Endothelial cell of umbilical vein (primary cell): ENCODE data around the gene CYB5R4. TPM values are rescaled to one million over a fixed set of nuclear protein-coding genes. Genes with fewer than 3 reads are reported as not detected.

ENCODE experiments used
- BruUV-seq: library from RNA; stranded (reverse); fragments of 400-500 nt; replicated peaks from 2 replicates; lab custom pipeline; 2021; lab: Mats Ljungman, UMichigan
- CTCF ChIA-PET: fragments of 300-600, 350-600 bp; sonication (Branson Sonifier 250); formaldehyde crosslinking; loops from one replicate; lab custom pipeline; 2021; ENCODE audit warnings: antibody characterized with exemption, inconsistent platforms; lab: Charles Lee
- POLR2A ChIA-PET: fragments of 300-600, 350-600 bp; sonication (Branson Sonifier 250); formaldehyde crosslinking; loops from one replicate; lab custom pipeline; 2021; ENCODE audit warnings: antibody characterized with exemption, inconsistent platforms; lab: Charles Lee
- DNase-seq: peaks from one replicate; pipeline ENCODE4 v3.0.0-alpha.2; 2011; ENCODE audit warnings: low read depth, low spot score
- FAIRE-seq: peaks from 2 replicates; lab custom pipeline; 2011; peaks lifted over from hg19 to GRCh38; lab: Jason Lieb, UNC
- H2AFZ ChIP-seq: 2 replicates; pipeline ENCODE4 v1.6.0; 2012; ENCODE audit warnings: low read depth, low read length, control low read depth, inconsistent platforms
- H3K27ac ChIP-seq: 2 replicates; pipeline ENCODE4 v1.5.1; 2011; ENCODE audit warnings: low read depth, mild to moderate bottlenecking, control low read depth, low read length, moderate library complexity; ENCODE audit not compliant: insufficient read depth
- H3K27me3 ChIP-seq, 2 experiments: 2 replicates each; pipeline versions ENCODE4 v1.6.0 to v1.6.1; 2011; ENCODE audit warnings: low read length in 2 of 2, mixed read lengths in 1 of 2; ENCODE audit not compliant: control insufficient read depth in 2 of 2, insufficient read depth in 2 of 2
- H3K36me3 ChIP-seq, 2 experiments: 2 replicates in 1 of 2; 3 replicates in 1 of 2; pipeline ENCODE4 v1.5.1; 2011; ENCODE audit warnings: low read length in 2 of 2, mild to moderate bottlenecking in 1 of 2, moderate library complexity in 1 of 2; ENCODE audit not compliant: control insufficient read depth in 2 of 2, insufficient read depth in 2 of 2; ENCODE audit errors: extremely low read depth in 1 of 2
- H3K4me1 ChIP-seq: 3 replicates; pipeline ENCODE4 v1.5.1; 2011; ENCODE audit warnings: mild to moderate bottlenecking, low read length; ENCODE audit not compliant: control insufficient read depth, insufficient read depth; ENCODE audit errors: extremely low read depth
- H3K4me2 ChIP-seq: 2 replicates; pipeline ENCODE4 v1.6.1; 2011; ENCODE audit warnings: low read length, control low read depth, mixed read lengths; ENCODE audit not compliant: insufficient read depth
- H3K4me3 ChIP-seq, 3 experiments: fragments of 200-600 bp in 1 of 3; sonication (generic), shearing (Covaris generic) in 1 of 3; replicated peaks in 1 of 3; 2 replicates each; pipeline ENCODE4 v1.5.1; 2011 to 2016; ENCODE audit warnings: control low read depth in 3 of 3, low read length in 3 of 3, mild to moderate bottlenecking in 2 of 3, inconsistent platforms in 1 of 3, low read depth in 1 of 3, moderate library complexity in 1 of 3; ENCODE audit not compliant: insufficient read depth in 1 of 3
- H3K79me2 ChIP-seq: 2 replicates; pipeline ENCODE4 v1.6.0; 2012; ENCODE audit warnings: low read length, inconsistent platforms; ENCODE audit not compliant: control insufficient read depth, insufficient read depth
- H3K9ac ChIP-seq: replicated peaks from 2 replicates; pipeline ENCODE3; 2011; ENCODE audit warnings: low read length, control low read depth; ENCODE audit not compliant: insufficient read depth; ENCODE audit errors: extremely low read depth
- H3K9me1 ChIP-seq: replicated peaks from 3 replicates; pipeline ENCODE4 v1.6.0; 2011; ENCODE audit warnings: mild to moderate bottlenecking, low read length; ENCODE audit not compliant: control insufficient read depth, insufficient read depth; ENCODE audit errors: extremely low read depth
- H3K9me3 ChIP-seq: replicated peaks from 2 replicates; pipeline ENCODE4 v1.5.1; 2012; ENCODE audit warnings: low read length, inconsistent platforms; ENCODE audit not compliant: control insufficient read depth, insufficient read depth
- H4K20me1 ChIP-seq: replicated peaks from 2 replicates; pipeline ENCODE3; 2011; ENCODE audit warnings: mild to moderate bottlenecking, low read length; ENCODE audit not compliant: control insufficient read depth, insufficient read depth; ENCODE audit errors: extremely low read depth
- EZH2 ChIP-seq: IDR thresholded peaks from 2 replicates; pipeline ENCODE4 v1.6.1; 2012; ENCODE audit warnings: borderline replicate concordance, low read depth, mild to moderate bottlenecking, moderate library complexity, low read length, inconsistent platforms; ENCODE audit not compliant: severe bottlenecking
- FOS ChIP-seq: IDR thresholded peaks from 2 replicates; pipeline ENCODE4 v1.6.1; 2011; ENCODE audit warnings: mild to moderate bottlenecking, low read length, moderate library complexity, borderline replicate concordance; ENCODE audit not compliant: insufficient read depth
- GATA2 ChIP-seq: IDR thresholded peaks from 2 replicates; pipeline ENCODE4 v1.7.0; 2011; ENCODE audit warnings: low read depth, mild to moderate bottlenecking, moderate library complexity, mixed read lengths, low read length; ENCODE audit not compliant: insufficient read length, insufficient read depth
- JUN ChIP-seq: IDR thresholded peaks from 2 replicates; pipeline ENCODE4 v1.6.1; 2011; ENCODE audit warnings: borderline replicate concordance, low read depth; ENCODE audit not compliant: insufficient read length, insufficient read depth
- POLR2A ChIP-seq: IDR thresholded peaks from 2 replicates; pipeline ENCODE4 v1.6.1; 2012; ENCODE audit warnings: low read depth, mild to moderate bottlenecking, control low read depth, low read length
- POLR2AphosphoS5 ChIP-seq: IDR thresholded peaks from 2 replicates; pipeline ENCODE4 v1.6.1; 2012; ENCODE audit warnings: low read depth, mild to moderate bottlenecking, control low read depth, low read length, moderate library complexity; ENCODE audit not compliant: insufficient read depth
- dilution Hi-C: fragments of 300-500 bp; cut with MboI; formaldehyde crosslinking; loops from one replicate; pipeline ENCODE4 v1.15.0; 2019; ENCODE audit warnings: low sequenced_read_pairs; ENCODE audit not compliant: extremely low pct_ligation_motif_present
- intact Hi-C: fragments of 100-400 bp; cut with micrococcal nuclease; formaldehyde crosslinking; loops from one replicate; pipeline ENCODE4 v1.10.0; 2022
- polyA plus RNA-seq, 4 experiments: library from polyadenylated mRNA; depleted of rRNA in 3 of 4; stranded (reverse) in 3 of 4; unstranded in 1 of 4; fragments of >200 nt; gene quantifications; 2 replicates each; pipeline versions ENCODE4 v1.2.1 to v1.2.3, GENCODE V29; 2011 to 2012; ENCODE audit warnings: missing spikeins in 1 of 4
- total RNA-seq: library from RNA; stranded (reverse); gene quantifications from 2 replicates; pipeline ENCODE4 v1.2.3, GENCODE V29; 2021
- TF ChIP-seq, protein P1 (sequence below): IDR thresholded peaks from 2 replicates; pipeline ENCODE4 v1.6.1; 2011; ENCODE audit not compliant: insufficient read depth, insufficient read length
- TF ChIP-seq, protein P2 (sequence below), 2 donors: IDR thresholded peaks; 1 replicate in 1 of 2; 2 replicates in 1 of 2; pipeline ENCODE4 v1.5.1; 2011; ENCODE audit warnings: low read length in 2 of 2, mild to moderate bottlenecking in 2 of 2, moderate library complexity in 2 of 2, control low read depth in 1 of 2, inconsistent platforms in 1 of 2, low read depth in 1 of 2; ENCODE audit not compliant: insufficient read depth in 1 of 2; ENCODE audit errors: extremely low read depth in 1 of 2

The CYB5R4 gene
- total and polyA plus RNA-seq, 2 donors (not counting 3 experiments of a cell fraction or from before 2014, with no cell fraction given), result 3.1 to 13.4 TPM

DNA sequence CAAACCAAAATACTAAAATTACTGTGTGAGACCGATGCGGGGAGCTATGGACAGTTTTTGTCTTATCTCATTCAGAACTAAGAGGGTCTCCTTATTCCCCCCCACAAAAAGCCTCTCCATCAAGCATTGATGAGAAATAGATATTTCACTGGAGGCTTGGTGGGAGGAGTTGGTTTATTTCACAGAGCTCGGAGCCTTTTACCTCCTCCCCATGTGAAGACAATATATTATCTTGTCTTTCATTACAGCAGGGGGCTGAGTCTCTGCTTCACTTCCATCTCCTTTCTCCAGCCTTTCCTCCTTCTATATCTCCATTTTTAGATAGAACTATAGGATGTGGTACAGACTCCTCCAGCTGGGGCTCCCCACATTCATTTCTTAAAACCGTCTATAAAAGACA lies 144.2 kb downstream of the CYB5R4 start:
- TF ChIP-seq, protein P1, sequence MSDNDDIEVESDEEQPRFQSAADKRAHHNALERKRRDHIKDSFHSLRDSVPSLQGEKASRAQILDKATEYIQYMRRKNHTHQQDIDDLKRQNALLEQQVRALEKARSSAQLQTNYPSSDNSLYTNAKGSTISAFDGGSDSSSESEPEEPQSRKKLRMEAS, result no peak
- no peak for TF ChIP-seq POLR2AphosphoS5
- TF ChIP-seq POLR2A, result no peak
- TF ChIP-seq FOS, result no peak
- TF ChIP-seq, protein P2, sequence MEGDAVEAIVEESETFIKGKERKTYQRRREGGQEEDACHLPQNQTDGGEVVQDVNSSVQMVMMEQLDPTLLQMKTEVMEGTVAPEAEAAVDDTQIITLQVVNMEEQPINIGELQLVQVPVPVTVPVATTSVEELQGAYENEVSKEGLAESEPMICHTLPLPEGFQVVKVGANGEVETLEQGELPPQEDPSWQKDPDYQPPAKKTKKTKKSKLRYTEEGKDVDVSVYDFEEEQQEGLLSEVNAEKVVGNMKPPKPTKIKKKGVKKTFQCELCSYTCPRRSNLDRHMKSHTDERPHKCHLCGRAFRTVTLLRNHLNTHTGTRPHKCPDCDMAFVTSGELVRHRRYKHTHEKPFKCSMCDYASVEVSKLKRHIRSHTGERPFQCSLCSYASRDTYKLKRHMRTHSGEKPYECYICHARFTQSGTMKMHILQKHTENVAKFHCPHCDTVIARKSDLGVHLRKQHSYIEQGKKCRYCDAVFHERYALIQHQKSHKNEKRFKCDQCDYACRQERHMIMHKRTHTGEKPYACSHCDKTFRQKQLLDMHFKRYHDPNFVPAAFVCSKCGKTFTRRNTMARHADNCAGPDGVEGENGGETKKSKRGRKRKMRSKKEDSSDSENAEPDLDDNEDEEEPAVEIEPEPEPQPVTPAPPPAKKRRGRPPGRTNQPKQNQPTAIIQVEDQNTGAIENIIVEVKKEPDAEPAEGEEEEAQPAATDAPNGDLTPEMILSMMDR (IDR thresholded peaks at IDR 0.05; ENCODE audit: extremely low read depth in 1 of 2, insufficient read depth in 1 of 2, low read depth in 1 of 2, low read length in 2 of 2), result no peak
- no peak for TF ChIP-seq EZH2
- TF ChIP-seq GATA2, result no peak
- TF ChIP-seq JUN, result no peak
- intact Hi-C loops, result no loop called here
- DNase-seq (no peak), FAIRE-seq (no peak)
- no peak overlapping the region for H3K4me3 ChIP-seq
- BruUV-seq, result no TSS peak
- no peaks in the 10 kb centered on the region for H3K9me3 ChIP-seq
- POLR2A ChIA-PET, result no interaction called here
- H3K36me3 ChIP-seq, result no peaks in the 10 kb centered on the region
- dilution Hi-C loops, result no loop called here
- H3K27me3 ChIP-seq, result peaks cover 0 to 2% of the 10 kb centered on the region in 2 experiments
- no peaks in the 10 kb centered on the region for H4K20me1 ChIP-seq
- no peaks in the 10 kb centered on the region for H3K9me1 ChIP-seq
- CTCF ChIA-PET, result no interaction called here
- no peak overlapping the region for H3K27ac ChIP-seq
- no peak overlapping the region for H2AFZ ChIP-seq
- H3K4me1 ChIP-seq, result no peaks in the 10 kb centered on the region
- H3K4me2 ChIP-seq, result no peak overlapping the region
- H3K9ac ChIP-seq, result no peak overlapping the region
- no peaks in the 10 kb centered on the region for H3K79me2 ChIP-seq
